OCI-LY1 (cell line): ENCODE data around the gene GGT1.
"Not testable (repeated sequence)": the region's sequence is repeated elsewhere in the genome, so short reads cannot be mapped to it uniquely, and the experiment has no call there.

ENCODE experiments used
- CTCF ChIP-seq: fragments of 200-600 bp; sonication (generic), shearing (Covaris generic); IDR thresholded peaks from 2 replicates; pipeline ENCODE4 v1.5.1; 2017; ENCODE audit warnings: mild to moderate bottlenecking, antibody characterized with exemption, low read length, moderate library complexity, mixed read lengths
- EZH2 ChIP-seq: fragments of 200-600 bp; sonication (generic), shearing (Covaris generic); IDR thresholded peaks from 2 replicates; pipeline ENCODE4 v1.8.0; 2017; ENCODE audit warnings: borderline replicate concordance, mixed run types, mild to moderate bottlenecking, antibody characterized with exemption, low read length, moderate library complexity, mixed read lengths

GRCh38 chr22:24606340-24606739, 3.3 kb downstream of the GGT1 start:
- TF ChIP-seq CTCF, EZH2: not testable (repeated sequence)
